ENCODE results near the gene AARS1.

- TF ChIP-seq CTCF (IDR thresholded peaks at IDR 0.05), result peak in 1 of 6 experiments; percentile 12
- no peak for TF ChIP-seq POLR2A (IDR thresholded peaks at IDR 0.05)
These were observed 38.3 kb downstream of the AARS1 start for GRCh38 chr16:70250748-70251628.

All from esophagus squamous epithelium (tissue), 4 donors.